Stimulated activated CD8-positive, alpha-beta memory T cell treated with anti-CD3 and anti-CD28 coated beads, Interleukin-7, amount 100 ng/mL, for 1 hour (primary cell): ENCODE data around the gene ZCCHC12.

ENCODE experiments used
- DNase-seq, 2 donors: peaks; one replicate each; pipeline ENCODE4 v3.0.0-alpha.2; 2020; ENCODE audit warnings: low read depth in 2 of 2

Gene ZCCHC12

GRCh38 chrX:118867251-118867650 lies 43.6 kb downstream of the ZCCHC12 start:
- DNase-seq, result no peak

- DNase-seq, result no peak
Observed at GRCh38 chrX:118872102-118872566, 48.5 kb downstream of the ZCCHC12 start.
